ENCODE data around the gene RAD51B. TPM values are rescaled to one million over a fixed set of nuclear protein-coding genes. Genes with fewer than 3 reads are reported as not detected.

The RAD51B gene
- total RNA-seq, 1 experiment from 2014 or later: 10.8 TPM

DNA sequence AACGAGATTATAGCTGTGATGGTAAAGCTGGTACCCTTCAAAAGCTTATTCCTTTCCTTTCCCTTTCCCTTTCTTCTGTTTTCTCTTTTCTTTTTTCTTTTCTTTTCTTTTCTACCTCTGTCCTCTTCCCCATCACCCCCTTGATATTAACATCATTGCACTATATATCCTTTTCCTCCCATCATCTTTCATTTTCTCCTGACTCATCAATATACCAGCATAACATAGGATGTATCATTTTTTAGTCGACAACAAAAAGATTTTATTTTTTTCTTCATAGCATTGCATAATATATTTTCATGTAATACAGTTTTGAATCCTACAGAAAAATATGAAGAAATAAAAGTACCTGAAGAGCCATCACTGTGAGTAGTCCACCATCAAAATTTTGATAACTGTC lies 230.6 kb downstream of the RAD51B start:
- TF ChIP-seq EZH2phosphoT487 (IDR thresholded peaks at IDR 0.05; ENCODE audit: borderline replicate concordance, low read length) (no peak), EZH2 (IDR thresholded peaks at IDR 0.05; ENCODE audit: low read length, unreplicated experiment) (no peak)
- TF ChIP-seq, protein P1, sequence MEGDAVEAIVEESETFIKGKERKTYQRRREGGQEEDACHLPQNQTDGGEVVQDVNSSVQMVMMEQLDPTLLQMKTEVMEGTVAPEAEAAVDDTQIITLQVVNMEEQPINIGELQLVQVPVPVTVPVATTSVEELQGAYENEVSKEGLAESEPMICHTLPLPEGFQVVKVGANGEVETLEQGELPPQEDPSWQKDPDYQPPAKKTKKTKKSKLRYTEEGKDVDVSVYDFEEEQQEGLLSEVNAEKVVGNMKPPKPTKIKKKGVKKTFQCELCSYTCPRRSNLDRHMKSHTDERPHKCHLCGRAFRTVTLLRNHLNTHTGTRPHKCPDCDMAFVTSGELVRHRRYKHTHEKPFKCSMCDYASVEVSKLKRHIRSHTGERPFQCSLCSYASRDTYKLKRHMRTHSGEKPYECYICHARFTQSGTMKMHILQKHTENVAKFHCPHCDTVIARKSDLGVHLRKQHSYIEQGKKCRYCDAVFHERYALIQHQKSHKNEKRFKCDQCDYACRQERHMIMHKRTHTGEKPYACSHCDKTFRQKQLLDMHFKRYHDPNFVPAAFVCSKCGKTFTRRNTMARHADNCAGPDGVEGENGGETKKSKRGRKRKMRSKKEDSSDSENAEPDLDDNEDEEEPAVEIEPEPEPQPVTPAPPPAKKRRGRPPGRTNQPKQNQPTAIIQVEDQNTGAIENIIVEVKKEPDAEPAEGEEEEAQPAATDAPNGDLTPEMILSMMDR (conservative IDR thresholded peaks at IDR 0.05; ENCODE audit: low read depth, low read length): no peak
- no peaks in the 10 kb centered on the region for H3K79me2 ChIP-seq (ENCODE audit: low read length)
- no peaks in the 10 kb centered on the region for H3F3A ChIP-seq (ENCODE audit: low read length, unreplicated experiment)
- BruUV-seq (replicated peaks): no TSS peak
- H3K9me2 ChIP-seq (replicated peaks; ENCODE audit: low read length): no peaks in the 10 kb centered on the region
- H3K27ac ChIP-seq (ENCODE audit: low read length): no peak overlapping the region
- no peaks in the 10 kb centered on the region for H3K36me3 ChIP-seq (ENCODE audit: low read depth, low read length)
- ATAC-seq (no peak), DNase-seq (no peak)
- intact Hi-C loops (cut with micrococcal nuclease): no loop called here
- no peak overlapping the region for H3K4me3 ChIP-seq (ENCODE audit: low read length)
- H3K9me3 ChIP-seq (ENCODE audit: low read length): no peaks in the 10 kb centered on the region
- no peak overlapping the region for H3K9ac ChIP-seq (ENCODE audit: low read length)
- H4K20me1 ChIP-seq (ENCODE audit: low read length): no peaks in the 10 kb centered on the region
- peaks cover 9% of the 10 kb centered on the region for H3K4me1 ChIP-seq (ENCODE audit: insufficient read depth, low read length)
- H3K27me3 ChIP-seq (ENCODE audit: low read length): no peaks in the 10 kb centered on the region
- H3K4me2 ChIP-seq (ENCODE audit: low read length): no peak overlapping the region
- H2AFZ ChIP-seq (ENCODE audit: low read length): no peak overlapping the region
- POLR2A ChIA-PET (ENCODE audit: unreplicated experiment): no interaction called here
- CTCF ChIA-PET: no interaction called here

DNA sequence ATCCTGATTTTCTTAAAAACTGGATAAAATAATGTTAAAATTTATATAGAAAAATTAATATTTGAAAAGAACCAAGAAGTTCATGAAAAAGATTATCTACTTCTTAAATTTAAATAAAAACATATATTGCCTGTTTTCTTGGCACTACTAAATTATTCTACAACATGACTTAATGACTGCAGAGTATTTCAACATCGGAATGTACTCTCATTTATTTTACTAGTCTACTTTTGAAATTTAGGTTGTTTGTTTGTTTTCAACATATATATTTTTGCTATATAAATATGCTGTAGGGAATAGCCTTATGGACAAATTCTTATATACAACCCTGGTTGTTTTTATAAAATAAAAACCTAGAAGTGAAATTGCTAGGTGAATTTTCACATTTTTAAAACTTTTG lies 231.6 kb downstream of the RAD51B start:
- Histone ChIP-seq H3K27ac (ENCODE audit: low read length) (no peak overlapping the region), H4K20me1 (ENCODE audit: low read length) (no peaks in the 10 kb centered on the region), H3K79me2 (ENCODE audit: low read length) (no peaks in the 10 kb centered on the region), H3K9ac (ENCODE audit: low read length) (no peak overlapping the region), H3K9me3 (ENCODE audit: low read length) (no peaks in the 10 kb centered on the region), H3K4me1 (ENCODE audit: insufficient read depth, low read length) (peaks cover 9% of the 10 kb centered on the region), H3K9me2 (replicated peaks; ENCODE audit: low read length) (no peaks in the 10 kb centered on the region), H3F3A (ENCODE audit: low read length, unreplicated experiment) (no peaks in the 10 kb centered on the region), H3K4me2 (ENCODE audit: low read length) (no peak overlapping the region), H2AFZ (ENCODE audit: low read length) (no peak overlapping the region), H3K27me3 (ENCODE audit: low read length) (no peaks in the 10 kb centered on the region), H3K4me3 (ENCODE audit: low read length) (no peak overlapping the region), H3K36me3 (ENCODE audit: low read depth, low read length) (no peaks in the 10 kb centered on the region)
- no peak for DNase-seq
- CTCF ChIA-PET: no interaction called here
- intact Hi-C loops (cut with micrococcal nuclease): no loop called here
- no peak for ATAC-seq
- no TSS peak for BruUV-seq (replicated peaks)
- POLR2A ChIA-PET (ENCODE audit: unreplicated experiment): no interaction called here
- no peak for TF ChIP-seq EZH2 (IDR thresholded peaks at IDR 0.05; ENCODE audit: low read length, unreplicated experiment)
- TF ChIP-seq EZH2phosphoT487 (IDR thresholded peaks at IDR 0.05; ENCODE audit: borderline replicate concordance, low read length): no peak

DNA sequence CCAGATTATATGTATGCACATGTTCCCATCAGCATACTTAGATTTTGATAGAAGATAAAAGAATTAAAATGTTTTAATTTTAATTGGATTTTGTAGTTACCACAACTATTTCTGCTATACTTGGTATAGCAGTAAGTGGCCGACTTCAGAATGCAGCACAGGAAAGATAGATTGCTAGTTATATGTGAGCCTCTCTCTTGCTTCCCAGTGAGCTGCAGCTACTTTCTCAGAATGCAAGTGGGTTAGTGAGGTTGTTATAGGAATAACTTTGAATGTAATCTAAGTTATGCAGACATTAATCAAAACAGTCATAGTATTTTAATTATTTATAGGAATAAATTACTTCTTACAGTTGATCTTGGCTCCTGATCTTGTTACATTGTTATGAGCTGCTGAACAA lies 240.6 kb downstream of the RAD51B start:
- intact Hi-C loops (cut with micrococcal nuclease): no loop called here
- TF ChIP-seq EZH2phosphoT487 (IDR thresholded peaks at IDR 0.05; ENCODE audit: borderline replicate concordance, low read length): no peak
- no peak for TF ChIP-seq EZH2 (IDR thresholded peaks at IDR 0.05; ENCODE audit: low read length, unreplicated experiment)
- TF ChIP-seq, protein P1 (conservative IDR thresholded peaks at IDR 0.05; ENCODE audit: low read depth, low read length): no peak
- H3K79me2 ChIP-seq (ENCODE audit: low read length): no peaks in the 10 kb centered on the region
- H3K27ac ChIP-seq (ENCODE audit: low read length): no peak overlapping the region
- DNase-seq: no peak
- H3F3A ChIP-seq (ENCODE audit: low read length, unreplicated experiment): no peaks in the 10 kb centered on the region
- H4K20me1 ChIP-seq (ENCODE audit: low read length): no peaks in the 10 kb centered on the region
- POLR2A ChIA-PET (ENCODE audit: unreplicated experiment): no interaction called here
- H3K4me3 ChIP-seq (ENCODE audit: low read length): no peak overlapping the region
- no peaks in the 10 kb centered on the region for H3K9me2 ChIP-seq (replicated peaks; ENCODE audit: low read length)
- ATAC-seq: no peak
- BruUV-seq (replicated peaks): no TSS peak
- H3K36me3 ChIP-seq (ENCODE audit: low read depth, low read length): no peaks in the 10 kb centered on the region
- H3K4me2 ChIP-seq (ENCODE audit: low read length): no peak overlapping the region
- no peaks in the 10 kb centered on the region for H3K9me3 ChIP-seq (ENCODE audit: low read length)
- H3K9ac ChIP-seq (ENCODE audit: low read length): no peak overlapping the region
- H3K4me1 ChIP-seq (ENCODE audit: insufficient read depth, low read length): no peaks in the 10 kb centered on the region
- H2AFZ ChIP-seq (ENCODE audit: low read length): no peak overlapping the region
- CTCF ChIA-PET: interaction anchor here (0.6 kb wide), 1 partner anchor 88 kb away, joined by 10 read pairs; no protein-coding TSS in a partner anchor
- H3K27me3 ChIP-seq (ENCODE audit: low read length): no peaks in the 10 kb centered on the region

Data from PC-3 (cell line).